ENCODE results near the gene MYORG. TPM values are rescaled to one million over a fixed set of nuclear protein-coding genes. Genes with fewer than 3 reads are reported as not detected.

MYORG gene
- total and polyA plus RNA-seq, 10 of the 15 experiments (the other 5 are each of a cell fraction or from before 2014, with no cell fraction given): 0.05 to 0.36 (median 0.10) TPM; not detected in 1

DNA sequence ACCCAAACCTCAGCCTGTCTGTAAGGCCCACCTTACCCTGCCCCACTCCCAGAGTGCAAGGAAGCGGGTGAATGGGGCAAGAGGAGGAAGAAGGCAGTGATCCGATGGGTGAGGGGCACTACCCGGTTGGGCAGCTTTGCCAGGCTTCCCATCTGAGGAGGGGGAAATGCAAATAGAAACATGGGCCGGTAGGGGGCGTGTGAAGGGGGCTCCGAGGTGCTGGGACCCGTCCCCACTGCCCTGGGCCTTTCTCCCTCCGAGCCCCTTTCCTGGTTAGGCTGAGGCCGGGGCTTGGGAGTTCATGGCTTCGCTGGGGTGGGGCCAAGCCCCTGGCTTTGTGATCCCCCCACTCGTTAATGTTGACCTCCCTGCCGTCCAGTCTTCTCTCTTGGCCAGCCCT lies 23.6 kb upstream of the MYORG start:
- ChIA-PET SMC1A (ENCODE audit: uncharacterized antibody, unreplicated experiment) (no interaction called here), CTCF (interaction anchor here (0.7 kb wide), 1 partner anchor 36 kb away, joined by 3 read pairs; no protein-coding TSS in a partner anchor), RAD21 (ENCODE audit: unreplicated experiment) (no interaction called here), POLR2A (no interaction called here)
- peaks cover 0 to 2% of the 10 kb centered on the region in 2 experiments; a peak in 2 of 4 replicates for H3K27me3 ChIP-seq (replicated peaks in 1 of 2; ENCODE audit: control insufficient read depth in 2 of 2, insufficient read depth in 2 of 2, low read length in 1 of 2)
- 52% methylated on average over 12 of the region's 12 CpGs for WGBS (ENCODE audit: insufficient coverage, insufficient replicate concordance, low lambda C conversion rate, missing lambda C conversion rate)
- no peaks in the 10 kb centered on the region for H3K36me3 ChIP-seq (ENCODE audit: control insufficient read depth in 2 of 2, insufficient read depth in 2 of 2, low read length in 1 of 2)
- H3K4me1 ChIP-seq (ENCODE audit: control insufficient read depth, insufficient read depth, low read length): no peaks in the 10 kb centered on the region
- in situ Hi-C loops (cut with MboI) (no loop called here), intact Hi-C loops (cut with micrococcal nuclease; ENCODE audit: unreplicated experiment) (no loop called here)
- BruUV-seq (replicated peaks): no TSS peak
- no peak overlapping the region for H2AFZ ChIP-seq (ENCODE audit: control insufficient read depth, low read depth, low read length)
- H3K9ac ChIP-seq (ENCODE audit: control insufficient read depth, insufficient read depth, low read length): no peak overlapping the region
- ATAC-seq (no peak), FAIRE-seq (no peak), DNase-seq (ENCODE audit: low read depth, low spot score) (no peak)
- no peaks in the 10 kb centered on the region for H3K79me2 ChIP-seq (ENCODE audit: control insufficient read depth, insufficient read depth, low read length)
- H3K4me3 ChIP-seq: no peak overlapping the region
- H3K9me3 ChIP-seq (replicated peaks; ENCODE audit: control insufficient read depth, insufficient read depth, low read length): no peaks in the 10 kb centered on the region
- H4K20me1 ChIP-seq (ENCODE audit: control insufficient read depth, insufficient read depth): no peaks in the 10 kb centered on the region; the same call in 1 of the 2 replicates
- H3K4me2 ChIP-seq (ENCODE audit: control insufficient read depth, insufficient read depth): no peak overlapping the region
- H3K27ac ChIP-seq (ENCODE audit: control insufficient read depth, insufficient read depth): no peak overlapping the region
- TF ChIP-seq, protein P1, sequence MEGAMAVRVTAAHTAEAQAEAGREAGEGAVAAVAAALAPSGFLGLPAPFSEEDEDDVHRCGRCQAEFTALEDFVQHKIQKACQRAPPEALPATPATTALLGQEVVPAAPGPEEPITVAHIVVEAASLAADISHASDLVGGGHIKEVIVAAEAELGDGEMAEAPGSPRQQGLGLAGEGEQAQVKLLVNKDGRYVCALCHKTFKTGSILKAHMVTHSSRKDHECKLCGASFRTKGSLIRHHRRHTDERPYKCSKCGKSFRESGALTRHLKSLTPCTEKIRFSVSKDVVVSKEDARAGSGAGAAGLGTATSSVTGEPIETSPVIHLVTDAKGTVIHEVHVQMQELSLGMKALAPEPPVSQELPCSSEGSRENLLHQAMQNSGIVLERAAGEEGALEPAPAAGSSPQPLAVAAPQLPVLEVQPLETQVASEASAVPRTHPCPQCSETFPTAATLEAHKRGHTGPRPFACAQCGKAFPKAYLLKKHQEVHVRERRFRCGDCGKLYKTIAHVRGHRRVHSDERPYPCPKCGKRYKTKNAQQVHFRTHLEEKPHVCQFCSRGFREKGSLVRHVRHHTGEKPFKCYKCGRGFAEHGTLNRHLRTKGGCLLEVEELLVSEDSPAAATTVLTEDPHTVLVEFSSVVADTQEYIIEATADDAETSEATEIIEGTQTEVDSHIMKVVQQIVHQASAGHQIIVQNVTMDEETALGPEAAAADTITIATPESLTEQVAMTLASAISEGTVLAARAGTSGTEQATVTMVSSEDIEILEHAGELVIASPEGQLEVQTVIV (IDR thresholded peaks at IDR 0.05; ENCODE audit: borderline replicate concordance, partially characterized antibody): no peak
- TF ChIP-seq TCF12 (IDR thresholded peaks at IDR 0.05; ENCODE audit: low read depth, low read length) (no peak), HDGF (IDR thresholded peaks at IDR 0.05) (no peak), MYB (IDR thresholded peaks at IDR 0.05; ENCODE audit: borderline replicate concordance, low read depth, low read length) (no peak), SREBF2 (IDR thresholded peaks at IDR 0.05; ENCODE audit: low read length) (no peak), PML (IDR thresholded peaks at IDR 0.05; ENCODE audit: low read length) (no peak), HDAC6 (IDR thresholded peaks at IDR 0.05; ENCODE audit: unreplicated experiment) (no peak), EGR1 (IDR thresholded peaks at IDR 0.05; ENCODE audit: borderline replicate concordance in 1 of 2, low read depth in 2 of 2, low read length in 2 of 2) (no peak), SP1 (IDR thresholded peaks at IDR 0.05; ENCODE audit: low read depth, low read length) (no peak)
- TF ChIP-seq, protein P2, sequence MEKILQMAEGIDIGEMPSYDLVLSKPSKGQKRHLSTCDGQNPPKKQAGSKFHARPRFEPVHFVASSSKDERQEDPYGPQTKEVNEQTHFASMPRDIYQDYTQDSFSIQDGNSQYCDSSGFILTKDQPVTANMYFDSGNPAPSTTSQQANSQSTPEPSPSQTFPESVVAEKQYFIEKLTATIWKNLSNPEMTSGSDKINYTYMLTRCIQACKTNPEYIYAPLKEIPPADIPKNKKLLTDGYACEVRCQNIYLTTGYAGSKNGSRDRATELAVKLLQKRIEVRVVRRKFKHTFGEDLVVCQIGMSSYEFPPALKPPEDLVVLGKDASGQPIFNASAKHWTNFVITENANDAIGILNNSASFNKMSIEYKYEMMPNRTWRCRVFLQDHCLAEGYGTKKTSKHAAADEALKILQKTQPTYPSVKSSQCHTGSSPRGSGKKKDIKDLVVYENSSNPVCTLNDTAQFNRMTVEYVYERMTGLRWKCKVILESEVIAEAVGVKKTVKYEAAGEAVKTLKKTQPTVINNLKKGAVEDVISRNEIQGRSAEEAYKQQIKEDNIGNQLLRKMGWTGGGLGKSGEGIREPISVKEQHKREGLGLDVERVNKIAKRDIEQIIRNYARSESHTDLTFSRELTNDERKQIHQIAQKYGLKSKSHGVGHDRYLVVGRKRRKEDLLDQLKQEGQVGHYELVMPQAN (conservative IDR thresholded peaks at IDR 0.05): no peak
- TF ChIP-seq, protein P3, sequence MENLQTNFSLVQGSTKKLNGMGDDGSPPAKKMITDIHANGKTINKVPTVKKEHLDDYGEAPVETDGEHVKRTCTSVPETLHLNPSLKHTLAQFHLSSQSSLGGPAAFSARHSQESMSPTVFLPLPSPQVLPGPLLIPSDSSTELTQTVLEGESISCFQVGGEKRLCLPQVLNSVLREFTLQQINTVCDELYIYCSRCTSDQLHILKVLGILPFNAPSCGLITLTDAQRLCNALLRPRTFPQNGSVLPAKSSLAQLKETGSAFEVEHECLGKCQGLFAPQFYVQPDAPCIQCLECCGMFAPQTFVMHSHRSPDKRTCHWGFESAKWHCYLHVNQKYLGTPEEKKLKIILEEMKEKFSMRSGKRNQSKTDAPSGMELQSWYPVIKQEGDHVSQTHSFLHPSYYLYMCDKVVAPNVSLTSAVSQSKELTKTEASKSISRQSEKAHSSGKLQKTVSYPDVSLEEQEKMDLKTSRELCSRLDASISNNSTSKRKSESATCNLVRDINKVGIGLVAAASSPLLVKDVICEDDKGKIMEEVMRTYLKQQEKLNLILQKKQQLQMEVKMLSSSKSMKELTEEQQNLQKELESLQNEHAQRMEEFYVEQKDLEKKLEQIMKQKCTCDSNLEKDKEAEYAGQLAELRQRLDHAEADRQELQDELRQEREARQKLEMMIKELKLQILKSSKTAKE (IDR thresholded peaks at IDR 0.05; ENCODE audit: low read depth, poor library complexity, severe bottlenecking): no peak
- TF ChIP-seq, protein P4, sequence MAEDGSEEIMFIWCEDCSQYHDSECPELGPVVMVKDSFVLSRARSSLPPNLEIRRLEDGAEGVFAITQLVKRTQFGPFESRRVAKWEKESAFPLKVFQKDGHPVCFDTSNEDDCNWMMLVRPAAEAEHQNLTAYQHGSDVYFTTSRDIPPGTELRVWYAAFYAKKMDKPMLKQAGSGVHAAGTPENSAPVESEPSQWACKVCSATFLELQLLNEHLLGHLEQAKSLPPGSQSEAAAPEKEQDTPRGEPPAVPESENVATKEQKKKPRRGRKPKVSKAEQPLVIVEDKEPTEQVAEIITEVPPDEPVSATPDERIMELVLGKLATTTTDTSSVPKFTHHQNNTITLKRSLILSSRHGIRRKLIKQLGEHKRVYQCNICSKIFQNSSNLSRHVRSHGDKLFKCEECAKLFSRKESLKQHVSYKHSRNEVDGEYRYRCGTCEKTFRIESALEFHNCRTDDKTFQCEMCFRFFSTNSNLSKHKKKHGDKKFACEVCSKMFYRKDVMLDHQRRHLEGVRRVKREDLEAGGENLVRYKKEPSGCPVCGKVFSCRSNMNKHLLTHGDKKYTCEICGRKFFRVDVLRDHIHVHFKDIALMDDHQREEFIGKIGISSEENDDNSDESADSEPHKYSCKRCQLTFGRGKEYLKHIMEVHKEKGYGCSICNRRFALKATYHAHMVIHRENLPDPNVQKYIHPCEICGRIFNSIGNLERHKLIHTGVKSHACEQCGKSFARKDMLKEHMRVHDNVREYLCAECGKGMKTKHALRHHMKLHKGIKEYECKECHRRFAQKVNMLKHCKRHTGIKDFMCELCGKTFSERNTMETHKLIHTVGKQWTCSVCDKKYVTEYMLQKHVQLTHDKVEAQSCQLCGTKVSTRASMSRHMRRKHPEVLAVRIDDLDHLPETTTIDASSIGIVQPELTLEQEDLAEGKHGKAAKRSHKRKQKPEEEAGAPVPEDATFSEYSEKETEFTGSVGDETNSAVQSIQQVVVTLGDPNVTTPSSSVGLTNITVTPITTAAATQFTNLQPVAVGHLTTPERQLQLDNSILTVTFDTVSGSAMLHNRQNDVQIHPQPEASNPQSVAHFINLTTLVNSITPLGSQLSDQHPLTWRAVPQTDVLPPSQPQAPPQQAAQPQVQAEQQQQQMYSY (CRISPR knock-in tag; IDR thresholded peaks at IDR 0.05): no peak

Measured in GM12878 (cell line).